AG09319 (cell line): ENCODE results near the gene TXNL4A.

Experiments
- DNase-seq: peaks from one replicate; pipeline ENCODE4 v3.0.0-alpha.2; 2010; ENCODE audit warnings: low read depth; ENCODE audit errors: extremely low read depth
- CTCF ChIP-seq: IDR thresholded peaks from 2 replicates; pipeline ENCODE4 v1.5.1; 2011; ENCODE audit warnings: low read depth, mild to moderate bottlenecking, inconsistent platforms, low read length, moderate library complexity

TXNL4A gene

GRCh38 chr18:79932907-79933306 is 55.5 kb downstream of the TXNL4A start:
- no peak for DNase-seq
- TF ChIP-seq CTCF: no peak

- DNase-seq: no peak
- no peak for TF ChIP-seq CTCF
These were observed 56.9 kb downstream of the TXNL4A start for GRCh38 chr18:79931475-79931874.

- DNase-seq: no peak
- no peak for TF ChIP-seq CTCF
These were observed 58.2 kb downstream of the TXNL4A start for GRCh38 chr18:79930020-79930642.

GRCh38 chr18:79928563-79928960 is 59.8 kb downstream of the TXNL4A start:
- DNase-seq: no peak
- TF ChIP-seq CTCF: no peak

GRCh38 chr18:79927607-79928562 is 60.5 kb downstream of the TXNL4A start:
- DNase-seq: no peak
- no peak for TF ChIP-seq CTCF

- no peak for TF ChIP-seq CTCF
- DNase-seq: no peak
These were observed 61.4 kb downstream of the TXNL4A start for GRCh38 chr18:79926715-79927606.
